Loucy (cell line): ENCODE data around the gene KIRREL3.

ENCODE experiments used
- CTCF ChIP-seq: fragments of 200-600 bp; sonication (generic); conservative IDR thresholded peaks from 2 replicates; pipeline ENCODE4 v1.5.1; 2014; ENCODE audit warnings: mild to moderate bottlenecking, antibody characterized with exemption, low read length
- EZH2phosphoT487 ChIP-seq: fragments of 200-600 bp; IDR thresholded peaks from 2 replicates; pipeline ENCODE4 v1.6.1; 2018; ENCODE audit warnings: antibody characterized with exemption, mild to moderate bottlenecking, moderate library complexity, borderline replicate concordance

DNA sequence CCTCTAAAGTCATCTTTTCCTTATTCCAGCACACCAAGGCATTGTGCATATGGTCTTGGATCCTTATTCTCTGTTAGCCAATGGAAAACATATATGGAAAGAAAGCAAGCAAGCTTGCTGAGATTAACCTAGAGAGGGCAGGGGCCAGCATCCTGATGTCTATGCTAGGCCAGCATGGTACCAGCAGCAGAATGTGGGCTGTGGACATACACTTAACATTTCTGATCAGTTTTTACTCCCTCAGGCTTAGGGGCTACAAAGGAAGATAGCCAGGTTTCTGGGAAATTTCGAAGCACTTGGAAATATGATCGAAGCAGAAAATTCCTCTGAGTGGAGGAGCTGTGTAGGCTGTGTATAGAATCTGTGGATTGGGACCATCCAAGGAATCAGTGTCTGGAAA, 578.1 kb downstream of the KIRREL3 start:
- TF ChIP-seq CTCF (no peak), EZH2phosphoT487 (no peak)
